Upper lobe of left lung (tissue), 6 donors: ENCODE measurements around the gene EGLN2. TPM values are rescaled to one million over a fixed set of nuclear protein-coding genes. Genes with fewer than 3 reads are reported as not detected.

Experiments
- ATAC-seq, 2 donors: fragments of 200-7000 bp; cut with Tn5 transposase; one replicate each; pipeline ENCODE4 v1.9.1; 2022; ENCODE audit warnings: mild to moderate bottlenecking in 2 of 2, moderate library complexity in 2 of 2; ENCODE audit not compliant: low FRiP score in 2 of 2
- DNase-seq, 2 donors: peaks; one replicate each; pipeline ENCODE4 v3.0.0-alpha.2; 2019 to 2020
- H3K27ac ChIP-seq, 4 donors: fragments of 200-600 bp; sonication (generic); one replicate each; pipeline ENCODE4 v1.5.1; 2016 to 2019
- H3K27me3 ChIP-seq, 4 donors: fragments of 200-600 bp; sonication (generic); one replicate each; pipeline ENCODE4 v1.5.1; 2017 to 2019
- H3K36me3 ChIP-seq, 4 donors: fragments of 200-600 bp; sonication (generic); one replicate each; pipeline ENCODE4 v1.5.1; 2016 to 2019
- H3K4me1 ChIP-seq, 4 donors: fragments of 200-600 bp; sonication (generic); one replicate each; pipeline ENCODE4 v1.5.1; 2018 to 2019
- H3K4me3 ChIP-seq, 4 donors: fragments of 200-600 bp; sonication (generic); one replicate each; pipeline ENCODE4 v1.5.1; 2017 to 2019; ENCODE audit warnings: mild to moderate bottlenecking in 2 of 4, moderate library complexity in 1 of 4
- H3K9me3 ChIP-seq, 4 donors: fragments of 200-600 bp; sonication (generic); one replicate each; pipeline ENCODE4 v1.5.1; 2018 to 2019
- EP300 ChIP-seq, 4 donors: sonication (generic); formaldehyde crosslinking; IDR thresholded peaks; one replicate each; pipeline ENCODE4 v1.5.1; 2017; ENCODE audit warnings: antibody characterized with exemption in 4 of 4, control low read depth in 2 of 4
- POLR2A ChIP-seq, 4 donors: fragments of 450-650 bp; IDR thresholded peaks; one replicate each; pipeline ENCODE4 v1.5.1; 2016 to 2017; ENCODE audit warnings: antibody characterized with exemption in 4 of 4, mild to moderate bottlenecking in 2 of 4
- POLR2AphosphoS5 ChIP-seq, 2 donors: sonication (generic); formaldehyde crosslinking; IDR thresholded peaks; one replicate each; pipeline ENCODE4 v1.5.1; 2017; ENCODE audit warnings: antibody characterized with exemption in 2 of 2
- WGBS, 2 donors: methylation state at CpG; one replicate each; pipeline ENCODE4 v1.1.5; 2017 to 2018; 5-methylcytosine and 5-hydroxymethylcytosine counted together
- total RNA-seq, 6 donors: library from RNA; depleted of rRNA in 4 of 6; stranded (reverse); fragments of >200 nt in 4 of 6; gene quantifications; one replicate each; pipeline versions ENCODE4 v1.1.0 to v1.2.1, GENCODE V29; 2016 to 2021
- TF ChIP-seq, protein P1 (sequence below), 6 experiments: fragments of 450-650 bp in 4 of 6; fragments of 200-600 bp in 2 of 6; sonication (generic) in 2 of 6; IDR thresholded peaks; one replicate each; pipeline ENCODE4 v1.5.1; 2016 to 2019; ENCODE audit warnings: antibody characterized with exemption in 6 of 6
- donor health status: DM: no; HTN: no; CAD: no; lungs with moderate emphysema.
- donor health status: DM: no; HTN: yes; CAD: no; lungs with severe emphysema.

The EGLN2 gene
- total RNA-seq, 6 donors from 2014 or later, result 170 to 353 (median 211) TPM

DNA sequence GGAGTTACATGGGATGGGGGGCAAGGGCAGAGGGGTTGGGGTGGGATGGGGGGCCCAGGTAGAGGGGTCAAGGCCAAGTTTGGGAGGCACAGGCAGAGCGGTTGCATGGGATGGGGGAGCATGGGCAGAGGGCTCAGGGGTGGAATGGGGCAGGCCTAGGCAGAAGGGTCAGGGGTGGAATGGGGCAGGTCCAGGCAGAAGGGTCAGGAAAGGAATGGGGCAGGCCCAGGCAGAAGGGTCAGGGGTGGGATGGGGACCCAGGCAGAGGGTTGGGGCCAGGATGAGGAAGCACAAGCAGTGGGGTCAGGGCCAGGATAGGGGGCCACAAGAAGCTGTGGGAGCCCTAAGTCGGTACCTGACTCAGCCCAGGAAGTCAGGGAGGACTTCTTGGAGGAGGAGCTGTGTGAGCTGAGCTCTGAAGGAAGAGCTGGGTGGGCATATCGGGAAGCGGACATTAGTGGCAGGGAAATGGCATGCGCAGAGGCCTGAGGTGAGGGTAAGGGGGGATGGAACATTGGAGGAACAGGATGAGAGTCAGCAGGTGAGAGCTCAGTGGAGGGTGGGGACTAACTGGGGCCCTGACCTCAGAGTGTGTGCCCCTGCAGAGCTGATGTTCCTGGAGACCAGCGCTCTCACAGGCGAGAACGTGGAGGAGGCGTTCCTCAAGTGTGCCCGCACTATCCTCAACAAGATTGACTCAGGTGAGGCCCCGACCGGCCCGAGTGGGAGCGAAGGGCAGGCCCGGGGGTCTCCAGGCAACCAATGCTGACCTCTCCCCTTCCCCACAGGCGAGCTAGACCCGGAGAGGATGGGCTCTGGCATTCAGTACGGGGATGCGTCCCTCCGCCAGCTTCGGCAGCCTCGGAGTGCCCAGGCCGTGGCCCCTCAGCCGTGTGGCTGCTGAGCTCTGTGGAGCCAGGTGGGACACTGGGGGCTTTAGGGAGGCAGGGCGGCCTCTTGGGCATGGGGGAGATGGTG lies 12.6 kb upstream of the EGLN2 start:
- DNase-seq (peak in 1 of 2 donors; percentile 66), ATAC-seq (peak; percentile 8 to 16)
- no peak overlapping the region for H3K4me3 ChIP-seq
- no peaks in the 10 kb centered on the region for H3K9me3 ChIP-seq
- peaks cover 0 to 30% (median 19%) of the 10 kb centered on the region in 4 donors for H3K36me3 ChIP-seq
- TF ChIP-seq, protein P1, sequence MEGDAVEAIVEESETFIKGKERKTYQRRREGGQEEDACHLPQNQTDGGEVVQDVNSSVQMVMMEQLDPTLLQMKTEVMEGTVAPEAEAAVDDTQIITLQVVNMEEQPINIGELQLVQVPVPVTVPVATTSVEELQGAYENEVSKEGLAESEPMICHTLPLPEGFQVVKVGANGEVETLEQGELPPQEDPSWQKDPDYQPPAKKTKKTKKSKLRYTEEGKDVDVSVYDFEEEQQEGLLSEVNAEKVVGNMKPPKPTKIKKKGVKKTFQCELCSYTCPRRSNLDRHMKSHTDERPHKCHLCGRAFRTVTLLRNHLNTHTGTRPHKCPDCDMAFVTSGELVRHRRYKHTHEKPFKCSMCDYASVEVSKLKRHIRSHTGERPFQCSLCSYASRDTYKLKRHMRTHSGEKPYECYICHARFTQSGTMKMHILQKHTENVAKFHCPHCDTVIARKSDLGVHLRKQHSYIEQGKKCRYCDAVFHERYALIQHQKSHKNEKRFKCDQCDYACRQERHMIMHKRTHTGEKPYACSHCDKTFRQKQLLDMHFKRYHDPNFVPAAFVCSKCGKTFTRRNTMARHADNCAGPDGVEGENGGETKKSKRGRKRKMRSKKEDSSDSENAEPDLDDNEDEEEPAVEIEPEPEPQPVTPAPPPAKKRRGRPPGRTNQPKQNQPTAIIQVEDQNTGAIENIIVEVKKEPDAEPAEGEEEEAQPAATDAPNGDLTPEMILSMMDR (IDR thresholded peaks at IDR 0.05), result no peak
- TF ChIP-seq POLR2AphosphoS5 (IDR thresholded peaks at IDR 0.05), result no peak
- H3K27me3 ChIP-seq, result no peaks in the 10 kb centered on the region
- peaks cover 0 to 8% (median 3%) of the 10 kb centered on the region in 4 donors for H3K4me1 ChIP-seq
- no peak overlapping the region for H3K27ac ChIP-seq
- WGBS, 2 donors, result 92 to 94% methylated on average over 16 to 25 of the region's 25 CpGs

DNA sequence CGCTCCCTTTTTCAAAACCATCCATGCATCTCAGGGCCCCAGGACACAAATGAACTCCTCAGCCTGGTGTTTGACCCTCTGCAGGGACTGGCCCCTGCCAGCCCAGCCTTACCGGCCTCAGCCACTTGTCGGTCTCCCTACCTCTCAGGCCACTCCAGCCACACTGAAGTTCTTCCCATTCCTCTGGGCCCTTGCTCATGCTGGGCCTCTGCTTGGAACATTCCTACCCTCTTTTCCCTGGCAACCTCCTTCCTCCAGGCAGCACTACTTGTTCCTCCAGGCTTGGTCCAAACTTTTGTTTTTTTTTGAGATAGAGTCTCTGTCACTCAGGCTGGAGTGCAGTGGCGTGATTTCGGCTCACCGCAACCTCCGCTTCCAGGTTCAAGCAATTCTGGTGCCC lies 7.6 kb upstream of the EGLN2 start:
- H3K4me1 ChIP-seq, result peaks cover 6 to 25% (median 18%) of the 10 kb centered on the region in 4 donors
- peaks cover 0 to 26% (median 10%) of the 10 kb centered on the region in 4 donors for H3K36me3 ChIP-seq
- H3K27me3 ChIP-seq, result no peaks in the 10 kb centered on the region
- TF ChIP-seq POLR2AphosphoS5 (IDR thresholded peaks at IDR 0.05) (peak in 1 of 2 donors; percentile 61), POLR2A (IDR thresholded peaks at IDR 0.05) (peak in 1 of 4 donors; percentile 35), EP300 (IDR thresholded peaks at IDR 0.05) (peak in 2 of 4 donors; percentile 36 to 76)
- TF ChIP-seq, protein P1 (IDR thresholded peaks at IDR 0.05), result no peak
- peak overlapping the region; percentile 50 to 87 (median 78) for H3K27ac ChIP-seq
- DNase-seq (peak in 1 of 2 donors; percentile 88), ATAC-seq (peak; percentile 40 to 87)
- H3K9me3 ChIP-seq, result no peaks in the 10 kb centered on the region
- 61 to 85% methylated on average over 7 of the region's 7 CpGs for WGBS, 2 donors
- H3K4me3 ChIP-seq, result no peak overlapping the region

DNA sequence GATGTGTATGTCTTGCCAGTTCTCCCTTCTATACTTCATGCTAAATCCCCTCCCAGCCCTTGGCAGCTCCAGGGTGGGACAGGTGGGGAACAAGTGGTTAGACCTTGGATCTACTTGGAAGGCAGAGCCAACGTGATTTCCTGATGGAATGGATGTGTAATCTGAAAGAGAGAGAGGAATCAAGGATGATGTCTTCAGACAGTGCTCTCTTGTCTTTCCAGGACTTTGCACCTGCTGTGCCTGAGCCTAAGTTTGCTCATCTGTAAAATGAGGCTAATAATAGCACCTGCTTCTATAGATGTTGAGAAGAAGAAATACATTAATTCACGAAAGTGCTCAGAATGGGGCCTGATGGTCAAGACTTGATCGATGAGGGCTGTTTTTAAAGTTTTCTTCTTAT lies 7.0 kb upstream of the EGLN2 start:
- Histone ChIP-seq H3K36me3 (peaks cover 0 to 20% (median 6%) of the 10 kb centered on the region in 4 donors), H3K27me3 (no peaks in the 10 kb centered on the region), H3K4me1 (peaks cover 6 to 25% (median 18%) of the 10 kb centered on the region in 4 donors), H3K4me3 (no peak overlapping the region), H3K9me3 (no peaks in the 10 kb centered on the region), H3K27ac (peak overlapping the region; percentile 50 to 87 (median 78))
- ATAC-seq (no peak), DNase-seq (no peak)
- WGBS, 2 donors, result 67 to 84% methylated on average over 3 of the region's 3 CpGs
- TF ChIP-seq EP300 (IDR thresholded peaks at IDR 0.05), result no peak
- TF ChIP-seq POLR2AphosphoS5 (IDR thresholded peaks at IDR 0.05), result no peak
- TF ChIP-seq, protein P1 (IDR thresholded peaks at IDR 0.05), result no peak
- no peak for TF ChIP-seq POLR2A (IDR thresholded peaks at IDR 0.05)

DNA sequence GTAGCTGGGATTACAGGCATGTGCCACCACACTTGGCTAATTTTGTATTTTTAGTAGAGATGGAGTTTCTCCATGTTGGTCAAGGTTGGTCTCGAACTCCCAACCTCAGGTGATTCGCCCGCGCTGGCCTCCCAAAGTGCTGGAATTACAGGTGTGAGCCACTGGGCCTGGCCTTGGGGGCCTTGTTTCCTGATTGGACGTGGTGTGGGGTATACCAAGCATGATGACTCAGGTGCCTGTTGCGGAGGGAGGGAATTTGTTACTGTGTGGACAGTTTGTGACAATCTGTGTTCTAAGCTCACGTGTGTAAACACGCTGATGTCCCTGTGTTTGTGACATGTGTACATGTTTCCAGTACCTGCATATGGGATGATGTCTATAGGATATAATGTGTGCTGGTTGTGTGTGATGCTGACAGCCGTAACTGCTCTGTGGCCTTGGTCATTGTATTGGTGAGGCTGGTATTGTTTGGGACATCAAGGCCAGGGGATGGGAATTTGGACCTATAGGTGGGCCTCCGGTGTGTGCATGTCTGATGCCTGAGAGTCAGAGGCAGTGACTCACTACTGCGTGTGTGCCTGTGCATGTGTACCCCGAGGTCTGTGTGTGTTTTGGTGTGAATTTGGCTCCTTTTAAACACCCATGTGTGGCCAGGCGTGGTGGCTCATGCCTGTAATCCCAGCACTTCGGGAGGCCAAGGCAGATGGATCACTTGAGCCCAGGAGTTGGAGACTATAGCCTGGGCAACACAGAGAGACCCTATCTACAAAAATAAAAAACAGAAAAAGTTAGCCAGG lies 1.6 kb upstream of the EGLN2 start:
- Histone ChIP-seq H3K27ac (peak overlapping the region; percentile 85 to 99 (median 93)), H3K4me3 (peak overlapping the region in 2 of 4 donors; percentile 97 to 99), H3K4me1 (peaks cover 32 to 44% (median 40%) of the 10 kb centered on the region in 4 donors), H3K9me3 (no peaks in the 10 kb centered on the region), H3K27me3 (no peaks in the 10 kb centered on the region), H3K36me3 (peaks cover 4 to 30% (median 14%) of the 10 kb centered on the region in 4 donors)
- DNase-seq, result no peak
- WGBS, 2 donors, result 97 to 98% methylated on average over 12 to 14 of the region's 14 CpGs
- no peak for ATAC-seq
- TF ChIP-seq POLR2AphosphoS5 (IDR thresholded peaks at IDR 0.05) (no peak), POLR2A (IDR thresholded peaks at IDR 0.05) (no peak), EP300 (IDR thresholded peaks at IDR 0.05) (no peak)
- TF ChIP-seq, protein P1 (IDR thresholded peaks at IDR 0.05), result no peak
